GM18870 (cell line): ENCODE results near the gene LGALS7.
"Not testable (repeated sequence)": the region's sequence is repeated elsewhere in the genome, so short reads cannot be mapped to it uniquely, and the experiment has no call there.

Experiments used
- ATAC-seq: cut with Tn5 transposase; IDR thresholded peaks from one replicate; pipeline ENCODE4 v1.9.1; 2021; ENCODE audit warnings: moderate library complexity; ENCODE audit not compliant: unreplicated experiment

Gene LGALS7

DNA sequence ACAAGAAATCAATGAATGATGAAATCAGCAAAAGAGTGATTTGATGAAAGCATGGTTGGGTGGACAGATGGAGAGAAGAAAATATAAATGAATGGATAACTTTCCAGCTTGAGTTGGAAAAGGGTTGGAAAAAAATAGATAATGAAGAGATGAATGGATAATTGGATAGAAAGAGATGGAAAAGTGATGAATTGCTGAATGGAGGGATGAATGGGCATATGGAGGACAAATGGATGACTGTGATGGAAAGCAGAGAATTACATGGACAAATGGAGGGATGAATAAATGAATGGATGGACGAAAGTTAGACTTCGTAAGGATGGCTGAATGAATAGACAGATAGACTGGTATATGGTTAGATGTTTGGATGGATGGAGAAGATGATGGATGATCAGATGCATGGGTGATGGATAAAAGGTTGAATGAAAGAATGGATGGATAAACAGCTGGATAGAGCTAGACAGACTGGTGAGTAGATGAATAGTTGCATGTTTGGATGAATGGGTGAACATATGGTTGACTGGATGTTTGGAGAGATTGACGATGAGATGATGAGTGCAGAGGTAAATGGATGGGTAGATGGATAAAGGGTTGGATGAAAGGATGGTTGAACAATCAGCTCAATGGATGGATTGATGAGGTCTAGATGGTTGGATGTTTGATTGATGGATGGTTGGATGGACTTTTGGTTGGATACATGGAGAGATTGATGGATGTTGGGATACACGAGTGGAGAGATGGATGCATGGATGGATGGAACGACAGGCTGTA lies 27.4 kb upstream of the LGALS7 start:
- no peak for ATAC-seq

DNA sequence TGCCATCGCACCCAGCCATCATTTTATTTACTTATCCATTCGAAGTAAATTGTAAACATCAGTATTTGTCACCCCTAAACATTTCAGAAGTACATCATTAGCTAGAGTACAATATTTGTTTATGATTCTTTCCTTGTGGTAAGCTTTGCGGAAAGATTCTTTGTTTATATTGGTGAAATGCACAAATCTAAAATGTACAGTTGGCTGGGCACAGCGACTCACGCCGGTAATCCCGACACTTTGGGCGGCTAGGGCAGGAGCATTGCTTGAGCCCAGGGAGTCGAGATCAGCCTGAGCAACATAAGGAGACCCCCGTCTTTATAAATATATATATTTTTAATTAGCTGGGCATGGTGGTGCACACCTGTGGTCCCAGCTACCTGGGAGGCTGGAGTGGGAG lies 25.8 kb upstream of the LGALS7 start:
- no peak for ATAC-seq

DNA sequence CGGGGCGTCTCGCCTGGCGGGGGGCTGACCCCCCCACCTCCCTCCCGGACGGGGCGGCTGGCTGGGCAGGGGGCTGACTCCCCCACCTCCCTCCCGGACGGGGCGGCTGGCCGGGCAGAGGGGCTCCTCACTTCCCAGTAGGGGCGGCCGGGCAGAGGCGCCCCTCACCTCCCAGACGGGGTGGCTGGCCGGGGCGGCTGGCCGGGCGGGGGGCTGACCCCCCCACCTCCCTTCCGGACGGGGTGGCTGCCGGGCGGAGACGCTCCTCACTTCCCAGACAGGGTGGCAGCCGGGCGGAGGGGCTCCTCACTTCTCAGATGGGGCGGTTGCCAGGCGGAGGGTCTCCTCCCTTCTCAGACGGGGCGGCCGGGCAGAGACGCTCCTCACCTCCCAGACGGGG lies 24.5 kb upstream of the LGALS7 start:
- ATAC-seq = not testable (repeated sequence)

DNA sequence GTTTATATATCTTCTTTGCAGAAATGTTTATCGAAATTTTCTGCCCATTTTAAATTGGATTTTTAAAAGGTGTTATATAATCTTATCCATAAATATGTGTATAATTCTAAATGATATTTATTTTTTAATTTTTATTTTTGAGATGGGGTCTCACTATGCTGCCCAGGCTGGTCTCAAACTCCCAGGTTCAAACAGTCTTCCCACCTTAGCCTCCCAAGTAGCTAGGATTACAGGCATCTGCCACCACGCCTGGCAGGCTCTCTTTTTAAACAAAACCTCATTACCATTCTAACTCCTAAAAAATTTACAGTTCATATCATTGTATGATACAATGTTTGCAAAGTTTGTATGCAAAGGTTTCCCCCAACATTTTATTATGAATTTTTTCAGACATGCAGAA lies 22.8 kb upstream of the LGALS7 start:
- no peak for ATAC-seq

DNA sequence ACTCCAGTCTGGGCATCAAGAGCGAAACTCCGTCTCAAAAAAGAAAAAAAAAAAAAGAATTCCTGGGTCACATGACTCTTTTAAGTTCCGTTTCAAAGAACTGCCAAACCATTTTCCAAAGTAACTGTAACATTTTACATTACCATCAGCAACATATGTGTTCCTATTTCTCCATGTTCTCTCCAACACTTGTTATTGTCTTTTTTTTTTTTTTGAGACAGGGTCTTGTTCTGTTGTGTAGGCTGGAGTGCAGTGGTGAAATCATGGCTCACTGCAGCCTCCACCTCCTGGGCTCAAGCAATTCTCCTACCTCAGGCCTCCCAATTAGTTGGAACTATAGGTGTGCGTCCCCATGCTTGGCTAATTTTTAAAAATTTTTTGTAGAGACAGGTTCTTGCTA lies 22.2 kb upstream of the LGALS7 start:
- ATAC-seq = no peak

DNA sequence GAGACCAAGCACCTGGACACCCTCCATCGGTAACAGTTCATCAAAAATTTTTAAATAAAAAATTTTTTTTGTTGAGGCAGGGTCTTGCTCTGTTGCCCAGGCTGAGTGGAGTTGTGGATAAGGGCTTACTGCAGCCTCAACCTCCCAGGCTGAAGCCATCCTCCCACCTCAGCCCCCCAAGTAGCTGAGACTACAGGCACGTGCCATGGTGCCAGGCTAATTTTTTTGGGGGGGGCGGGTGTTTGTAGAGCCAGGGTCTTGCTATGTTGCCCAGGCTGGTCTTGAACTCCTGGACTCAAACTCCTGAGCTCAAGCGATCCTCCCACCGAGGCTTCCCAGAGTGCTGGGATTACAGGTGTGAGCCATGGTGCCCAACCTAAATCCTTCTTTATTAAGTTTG lies 20.4 kb upstream of the LGALS7 start:
- ATAC-seq = no peak

DNA sequence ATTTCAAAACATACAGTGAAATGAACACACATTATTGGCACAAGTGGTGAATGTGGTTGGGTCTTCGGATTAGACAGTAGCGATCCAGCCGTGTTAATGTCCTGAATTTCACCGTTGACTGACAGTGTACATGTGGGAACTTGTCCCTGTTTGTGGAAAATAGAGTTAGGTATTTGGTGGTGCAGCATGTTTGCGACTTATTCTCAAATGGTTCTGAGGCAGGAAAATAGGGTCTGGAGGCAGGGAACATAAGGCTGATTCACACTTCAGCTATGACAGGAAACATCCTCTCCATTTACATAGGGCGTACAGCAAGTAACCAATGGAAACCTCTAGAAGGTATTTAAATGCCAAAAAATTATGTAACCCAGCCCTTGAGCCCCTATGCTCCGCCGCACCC lies 19.9 kb upstream of the LGALS7 start:
- ATAC-seq = no peak

DNA sequence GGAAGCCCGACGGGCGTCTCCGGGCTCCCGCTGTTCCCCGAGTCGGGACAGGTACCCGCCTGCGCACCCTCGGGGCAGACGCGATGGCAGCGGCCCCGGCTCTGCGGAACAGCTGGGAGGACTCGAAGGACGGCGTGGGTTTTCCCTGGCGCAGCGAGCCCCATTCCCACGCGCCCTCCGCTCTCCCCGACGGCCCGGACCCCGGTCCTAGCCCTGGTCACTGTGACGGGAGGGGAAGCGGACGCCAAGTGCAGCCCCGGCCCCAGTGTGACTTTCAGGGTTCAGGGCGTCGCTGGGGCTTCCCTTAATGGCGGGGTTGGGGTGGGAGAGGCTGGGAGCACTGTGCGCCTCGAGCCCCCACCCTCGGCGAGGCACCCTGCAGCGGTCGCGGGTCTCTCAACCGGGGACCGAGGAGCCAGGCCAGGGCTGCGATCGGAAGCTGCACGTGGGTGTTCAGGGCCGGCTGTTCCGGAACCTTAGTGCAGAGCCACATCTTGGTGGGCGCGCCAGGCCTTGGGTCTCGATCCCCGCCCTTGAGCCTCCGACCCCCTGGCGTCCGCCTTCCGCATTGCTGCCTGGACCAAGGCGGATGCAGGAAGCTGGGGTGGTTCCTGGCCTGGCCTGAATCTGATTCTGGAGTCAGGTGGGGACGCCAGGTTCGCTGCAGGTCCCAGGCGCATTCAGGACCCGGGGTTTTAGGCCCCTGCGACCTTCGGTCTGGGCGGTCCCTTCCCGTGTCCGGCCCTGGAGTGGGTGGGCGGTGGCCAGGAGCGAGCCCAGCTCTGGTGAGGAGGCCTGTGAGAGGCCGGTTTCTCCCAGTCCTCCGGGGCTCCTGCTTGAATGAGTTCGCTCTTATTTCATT lies 19.2 kb upstream of the LGALS7 start:
- ATAC-seq = no peak

DNA sequence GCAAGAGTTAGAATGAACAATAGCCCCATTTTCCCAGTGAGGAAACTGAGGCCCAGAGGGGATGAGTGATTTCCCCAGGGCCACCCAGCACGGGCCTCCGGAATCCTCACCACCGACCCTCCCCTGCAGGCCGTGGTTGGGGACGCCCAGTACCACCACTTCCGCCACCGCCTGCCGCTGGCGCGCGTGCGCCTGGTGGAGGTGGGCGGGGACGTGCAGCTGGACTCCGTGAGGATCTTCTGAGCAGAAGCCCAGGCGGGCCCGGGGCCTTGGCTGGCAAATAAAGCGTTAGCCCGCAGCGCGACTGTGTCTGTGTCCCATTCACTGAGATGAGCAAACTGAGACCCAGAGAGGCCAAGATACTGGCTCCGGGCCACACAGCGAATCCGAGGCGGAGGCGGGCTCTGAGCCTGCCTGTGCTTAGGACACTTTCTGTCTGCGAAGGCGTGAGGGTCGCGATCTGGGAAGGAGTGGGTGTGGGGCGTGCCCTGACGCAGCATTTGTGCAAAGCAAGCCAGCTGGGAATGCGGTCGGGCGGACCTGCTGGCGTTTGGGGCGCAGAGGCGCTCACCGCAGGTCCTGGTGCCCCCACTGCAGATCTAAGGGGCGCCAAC lies 18.2 kb upstream of the LGALS7 start:
- not testable (repeated sequence) for ATAC-seq

DNA sequence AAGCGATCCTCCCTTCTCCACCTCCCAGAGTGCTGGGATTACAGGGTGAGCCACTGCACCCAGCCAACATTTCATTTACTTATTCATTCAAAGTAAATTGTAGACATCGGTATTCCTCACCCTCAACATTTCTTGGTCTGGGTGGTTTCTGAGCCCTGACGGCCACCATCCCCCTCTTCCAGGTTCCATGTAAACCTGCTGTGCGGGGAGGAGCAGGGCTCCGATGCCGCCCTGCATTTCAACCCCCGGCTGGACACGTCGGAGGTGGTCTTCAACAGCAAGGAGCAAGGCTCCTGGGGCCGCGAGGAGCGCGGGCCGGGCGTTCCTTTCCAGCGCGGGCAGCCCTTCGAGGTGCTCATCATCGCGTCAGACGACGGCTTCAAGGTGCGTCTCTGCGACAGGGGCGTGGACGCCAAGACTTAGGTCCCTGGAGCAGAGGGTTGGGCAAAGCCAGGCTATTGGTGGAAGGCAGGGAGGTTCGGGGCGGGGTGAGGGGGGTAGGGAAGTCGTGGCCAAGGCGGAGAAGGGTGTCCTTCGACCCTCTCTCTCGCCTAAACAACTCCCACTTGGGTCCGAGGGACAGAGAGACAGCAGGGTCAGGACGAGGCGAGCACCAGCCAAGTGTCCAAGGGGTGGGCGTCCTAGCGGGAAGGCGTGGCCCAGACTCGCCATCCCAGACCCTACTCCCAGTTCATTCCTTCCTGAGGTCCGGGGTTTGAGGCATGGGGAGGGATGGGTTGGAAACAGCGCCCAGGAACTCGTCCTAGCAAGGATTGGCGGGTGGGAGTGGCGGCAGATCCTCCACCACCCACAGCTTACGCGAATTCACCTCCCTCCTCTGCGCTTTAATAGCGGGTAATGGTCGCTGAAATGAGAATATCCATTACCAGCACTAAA lies 17.4 kb upstream of the LGALS7 start:
- ATAC-seq = not testable (repeated sequence)

DNA sequence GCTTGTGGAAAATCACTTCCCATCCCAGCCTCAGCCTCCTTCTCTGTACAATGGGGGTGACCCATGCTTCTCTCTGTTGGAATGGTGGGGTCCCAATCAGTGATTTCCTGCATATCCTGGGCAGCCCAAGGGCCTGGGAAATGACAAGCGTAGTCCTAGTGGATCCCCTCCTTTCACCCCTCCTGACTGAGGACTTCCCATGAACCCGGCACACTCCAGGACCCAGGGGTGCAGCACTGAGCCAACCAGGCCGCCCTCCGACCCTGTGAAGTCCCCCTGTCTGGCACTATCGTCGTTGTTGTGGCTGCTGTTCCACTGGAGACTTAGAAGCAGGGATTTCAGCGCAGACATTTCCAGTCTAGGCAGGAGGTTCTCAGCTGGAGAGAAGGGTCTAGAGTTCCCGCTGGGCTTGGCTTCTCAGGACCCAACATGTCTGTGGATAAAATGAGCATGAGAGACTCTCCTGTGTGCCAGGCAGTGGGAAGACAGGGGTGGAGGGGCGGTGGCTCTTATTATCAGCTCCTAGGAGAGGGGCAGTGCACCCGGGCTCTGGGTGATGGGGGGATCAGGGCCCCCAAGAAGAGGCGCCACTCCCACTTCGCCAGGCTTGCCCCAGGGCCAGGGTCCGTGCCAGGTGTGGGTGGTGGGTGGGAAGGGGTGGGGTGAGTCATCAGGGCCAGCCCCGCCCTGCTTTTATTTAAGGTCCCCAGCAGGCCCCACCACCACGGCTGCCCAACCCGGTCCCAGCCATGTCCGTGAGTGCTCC lies 15.3 kb upstream of the LGALS7 start, which contains the start of gene LGALS7B:
Gene LGALS7B (plus strand): TSS at position 723 of the 766 bp plus-strand sequence. CDS start 27 bp downstream, at position 750.
- ATAC-seq = no peak

DNA sequence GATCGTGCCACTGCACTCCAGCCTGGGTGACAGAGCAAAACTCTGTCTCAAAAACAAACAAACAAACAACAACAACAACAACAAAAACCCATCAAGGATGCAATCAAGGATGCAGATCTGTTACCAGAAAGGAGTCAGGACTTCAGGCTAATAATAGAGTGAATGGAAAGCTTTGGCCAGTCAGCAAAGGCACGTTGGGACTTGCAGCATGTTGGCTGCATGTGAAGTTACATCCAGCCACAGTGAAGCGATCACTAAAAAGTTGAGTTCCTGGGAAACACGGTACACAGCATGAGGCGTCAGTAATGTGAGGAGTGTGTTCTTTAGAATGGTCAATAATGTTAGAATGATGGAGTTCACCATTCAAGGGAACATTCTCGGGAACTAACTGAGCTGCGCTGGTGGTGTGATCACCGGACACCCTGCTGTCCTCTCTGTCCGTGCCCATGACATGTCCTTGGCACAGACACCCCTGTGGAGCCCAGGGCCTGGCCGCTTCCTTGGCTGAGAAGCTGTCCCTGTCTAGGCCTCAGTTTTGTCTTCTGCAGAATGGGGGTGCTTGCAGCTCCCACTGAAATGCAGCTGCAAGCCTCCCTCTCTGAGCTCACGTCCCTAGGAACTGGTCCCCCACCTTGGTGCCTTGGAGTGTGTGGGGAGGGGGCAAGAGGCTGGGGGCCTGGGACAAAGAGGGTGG lies 13.4 kb upstream of the LGALS7 start:
- ATAC-seq = no peak

DNA sequence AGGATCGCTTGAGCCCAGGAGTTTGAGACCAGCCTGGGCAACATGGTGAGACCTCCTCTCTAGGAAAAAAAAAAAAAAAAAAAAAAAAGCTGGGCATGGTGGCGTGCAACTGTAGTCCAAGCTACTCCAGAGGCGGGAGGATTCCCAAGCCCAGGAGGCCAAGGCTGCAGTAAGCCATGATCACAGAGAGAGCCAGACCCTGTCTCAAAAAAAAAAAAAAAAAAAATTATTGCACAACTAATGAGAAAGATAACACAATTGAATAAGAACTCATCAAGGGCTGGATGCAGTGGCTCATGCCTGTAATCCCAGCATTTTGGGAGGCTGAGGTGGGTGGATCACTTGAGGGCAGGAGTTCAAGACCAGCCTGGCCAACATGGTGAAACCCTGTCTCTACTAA lies 12.7 kb upstream of the LGALS7 start:
- ATAC-seq = not testable (repeated sequence)

DNA sequence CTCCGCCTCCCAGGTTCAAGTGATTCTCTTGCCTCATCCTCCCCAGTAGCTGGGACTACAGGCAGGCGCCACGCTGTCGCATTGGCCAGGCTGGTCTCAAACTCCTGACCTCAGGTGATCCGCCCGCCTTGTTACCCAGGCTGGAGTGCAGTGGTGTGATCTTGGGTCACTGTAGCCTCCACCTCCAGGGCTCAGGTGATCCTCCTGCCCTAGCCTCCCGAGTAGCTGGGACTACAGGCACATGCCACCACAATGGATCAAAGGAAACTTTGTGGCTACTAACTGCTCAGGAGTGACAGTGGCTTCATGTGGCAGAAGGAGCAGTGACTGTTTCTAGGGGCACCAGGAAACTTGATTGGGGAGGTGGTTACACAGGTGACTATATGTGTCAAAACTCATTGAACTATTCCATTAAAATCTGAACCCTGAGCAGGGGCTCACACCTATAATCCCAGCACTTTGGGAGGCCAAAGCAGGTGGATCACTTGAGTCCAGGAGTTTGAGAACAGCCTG lies 11.9 kb upstream of the LGALS7 start:
- ATAC-seq = no peak

DNA sequence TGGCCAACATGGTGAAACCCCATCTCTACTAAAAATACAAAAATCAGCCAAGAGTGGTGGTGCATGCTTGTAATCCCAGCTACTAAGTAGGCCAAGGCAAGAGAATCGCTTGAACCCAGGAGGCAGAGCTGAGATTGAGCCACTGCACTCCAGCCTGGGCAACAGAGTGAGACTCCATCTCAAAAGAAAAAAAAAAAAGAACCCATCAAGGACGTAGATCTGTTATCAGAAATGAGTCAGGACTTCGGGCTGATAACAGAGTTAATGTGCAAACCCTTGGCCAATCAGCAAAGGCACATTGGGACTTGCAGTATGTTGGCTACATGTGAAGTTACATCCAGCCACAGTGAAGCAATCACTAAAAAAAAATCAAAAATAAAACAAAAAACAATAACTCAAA lies 10.9 kb upstream of the LGALS7 start:
- ATAC-seq = no peak

DNA sequence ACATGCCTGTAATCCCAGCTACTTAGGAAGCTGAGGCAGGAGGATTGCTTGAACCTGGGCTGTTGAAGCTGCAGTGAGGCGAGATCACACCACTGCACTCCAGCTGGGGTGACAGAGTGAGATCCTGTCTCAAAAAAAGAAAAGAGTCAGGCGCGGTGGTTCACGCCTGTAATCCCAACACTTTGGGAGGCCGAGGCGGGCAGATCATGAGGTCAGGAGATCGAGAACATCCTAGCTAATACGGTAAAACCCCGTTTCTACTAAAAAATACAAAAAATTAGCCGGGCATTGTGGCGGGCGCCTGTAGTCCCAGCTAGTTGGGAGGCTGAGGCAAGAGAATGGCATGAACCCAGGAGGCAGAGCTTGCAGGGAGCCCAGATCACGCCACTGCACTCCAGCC lies 8.9 kb upstream of the LGALS7 start:
- ATAC-seq = not testable (repeated sequence)

DNA sequence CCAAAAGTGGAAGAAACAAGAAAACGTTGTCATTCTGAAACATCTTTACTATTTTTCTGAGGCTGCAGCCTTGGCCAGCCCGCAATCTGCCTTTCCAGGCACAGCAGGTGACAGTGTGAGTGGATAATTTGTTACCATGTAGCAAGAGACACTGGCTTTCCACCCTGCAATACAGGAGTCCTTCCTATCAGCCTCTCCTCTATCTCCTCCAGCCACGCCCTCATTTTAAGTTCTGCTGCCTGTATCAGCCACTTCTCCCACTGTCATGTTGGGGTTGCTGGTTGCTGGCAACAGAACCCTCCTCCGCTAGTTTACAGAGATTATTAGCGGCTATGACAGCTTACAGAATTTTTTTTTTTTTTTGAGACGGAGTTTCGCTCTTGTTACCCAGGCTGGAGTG lies 7.7 kb upstream of the LGALS7 start:
- no peak for ATAC-seq

DNA sequence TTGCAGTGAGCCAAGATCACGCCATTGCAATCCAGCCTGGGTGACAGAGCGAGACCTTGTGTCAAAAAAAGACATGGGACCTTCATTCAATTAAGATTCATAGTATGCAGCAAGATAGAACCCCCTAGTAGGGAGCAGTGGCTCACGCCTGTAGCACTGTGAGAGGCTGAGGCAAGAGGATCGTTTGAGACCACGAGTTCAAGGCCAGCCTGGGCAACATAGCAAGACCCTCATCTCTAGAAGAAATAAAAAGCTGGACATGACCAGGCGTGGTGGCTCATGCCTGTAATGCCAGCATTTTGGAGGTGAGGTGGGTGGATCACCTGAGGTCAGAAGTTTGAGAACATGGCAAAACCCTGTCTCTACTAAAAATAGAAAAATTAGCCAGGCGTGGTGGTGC lies 7.1 kb upstream of the LGALS7 start:
- no peak for ATAC-seq

DNA sequence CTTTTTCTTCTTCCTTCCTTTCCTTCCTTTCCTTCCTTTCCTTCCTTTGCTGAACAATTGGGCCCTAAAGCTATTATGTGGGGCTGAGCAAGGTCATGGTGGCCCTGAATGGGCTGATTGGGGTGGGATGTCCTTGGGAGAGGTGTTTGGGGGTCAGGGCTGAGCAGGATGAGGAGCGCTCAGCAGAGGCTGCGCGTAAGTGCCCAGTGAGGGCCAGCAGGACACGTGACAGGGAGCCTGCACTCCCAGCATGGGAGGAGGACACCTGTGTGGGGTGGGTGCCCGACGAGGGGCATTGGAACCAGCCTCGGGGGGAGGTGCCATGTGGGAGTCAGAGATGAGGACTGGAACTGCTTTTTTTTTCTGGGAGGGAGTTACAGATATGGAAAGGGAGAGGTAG lies 5.4 kb upstream of the LGALS7 start:
- ATAC-seq = no peak
